ENCODE measurements around the gene WDSUB1. TPM values are rescaled to one million over a fixed set of nuclear protein-coding genes. Genes with fewer than 3 reads are reported as not detected.

The WDSUB1 gene
- total and polyA plus RNA-seq, 2 of the 4 experiments (the other 2 are of a cell fraction), result 4.8 to 5.2 TPM

GRCh38 chr2:159209341-159210306 lies 76.9 kb downstream of the WDSUB1 start (continued):
- no peak for TF ChIP-seq RCOR1 (IDR thresholded peaks at IDR 0.05; ENCODE audit: insufficient replicate concordance, low read length)

GRCh38 chr2:159208438-159208837 lies 78.1 kb downstream of the WDSUB1 start:
- H2BK120ac ChIP-seq (ENCODE audit: low read depth, low read length), result no peak overlapping the region
- H3K4me2 ChIP-seq (ENCODE audit: low read depth, low read length), result no peak overlapping the region
- POLR2A ChIA-PET (ENCODE audit: unreplicated experiment), result no interaction called here
- H3K79me1 ChIP-seq (ENCODE audit: low read depth in 1 of 2, low read length in 2 of 2), result peaks cover 4 to 14% of the 10 kb centered on the region in 2 experiments
- no peak overlapping the region for H3K56ac ChIP-seq (ENCODE audit: extremely low read depth, insufficient read depth, low read length)
- no peak overlapping the region for H3K9ac ChIP-seq (ENCODE audit: low read depth, low read length)
- peaks cover 10% of the 10 kb centered on the region for H3K4me1 ChIP-seq (ENCODE audit: control insufficient read depth, insufficient read depth, low read length)
- H3K36me3 ChIP-seq (ENCODE audit: control insufficient read depth, insufficient read depth, low read length), result peaks cover 12% of the 10 kb centered on the region
- no peak for ATAC-seq (ENCODE audit: low read depth)
- H2AK9ac ChIP-seq (replicated peaks; ENCODE audit: low read depth, low read length, poor library complexity), result no peak overlapping the region
- no peak overlapping the region for H3K4me3 ChIP-seq (ENCODE audit: insufficient read depth, low read depth, low read length)
- H3K14ac ChIP-seq (replicated peaks; ENCODE audit: low read depth, low read length), result no peak overlapping the region
- no TSS peak for BruUV-seq (replicated peaks)
- in situ Hi-C loops (cut with MboI; ENCODE audit: low sequenced_read_pairs), result no loop called here
- no peak overlapping the region for H2AFZ ChIP-seq (replicated peaks; ENCODE audit: low read length, poor library complexity)
- no peak overlapping the region for H3K4ac ChIP-seq (ENCODE audit: low read depth, low read length)
- no peak for DNase-seq
- TF ChIP-seq FOS (IDR thresholded peaks at IDR 0.05; ENCODE audit: low read depth, low read length) (no peak), MAZ (IDR thresholded peaks at IDR 0.05; ENCODE audit: borderline replicate concordance, low read depth, low read length) (no peak), CEBPB (IDR thresholded peaks at IDR 0.05; ENCODE audit: low read depth, low read length) (no peak), BHLHE40 (IDR thresholded peaks at IDR 0.05; ENCODE audit: low read depth, low read length) (no peak), NFE2L2 (IDR thresholded peaks at IDR 0.05; ENCODE audit: low read depth, low read length) (no peak), RAD21 (IDR thresholded peaks at IDR 0.05; ENCODE audit: low read length) (no peak), USF2 (IDR thresholded peaks at IDR 0.05; ENCODE audit: low read depth, low read length) (no peak), MXI1 (IDR thresholded peaks at IDR 0.05; ENCODE audit: borderline replicate concordance, low read depth, low read length) (no peak), CHD1 (IDR thresholded peaks at IDR 0.05; ENCODE audit: low read depth, low read length) (no peak), MAFK (IDR thresholded peaks at IDR 0.05; ENCODE audit: low read depth, low read length) (no peak), SMC3 (IDR thresholded peaks at IDR 0.05; ENCODE audit: low read depth, low read length) (no peak)
- no peak overlapping the region for H2BK15ac ChIP-seq (ENCODE audit: low read depth, low read length)
- H3K9me1 ChIP-seq (ENCODE audit: insufficient read depth, low read length), result peaks cover 21% of the 10 kb centered on the region
- H3K23ac ChIP-seq (ENCODE audit: low read depth, low read length), result no peak overlapping the region
- no peak overlapping the region for H4K91ac ChIP-seq (ENCODE audit: insufficient read depth, low read depth, low read length)
- H3K27me3 ChIP-seq (ENCODE audit: control insufficient read depth, insufficient read depth, low read length), result no peaks in the 10 kb centered on the region
- H3K27ac ChIP-seq (ENCODE audit: insufficient read depth, low read length), result no peak overlapping the region
- H4K8ac ChIP-seq (ENCODE audit: low read depth in 2 of 2, low read length in 2 of 2), result no peak overlapping the region
- no peaks in the 10 kb centered on the region for H3K9me3 ChIP-seq (ENCODE audit: control insufficient read depth, insufficient read depth, low read length)
- intact Hi-C loops (cut with micrococcal nuclease), result loop anchor here (10.0 kb wide), 1 partner anchor 506 kb away; the partner anchor contains the start of gene MARCHF7
- WGBS, 2 experiments (ENCODE audit: extremely low coverage in 2 of 2, insufficient read length in 1 of 2), result 100% methylated on average over 2 of the region's 5 CpGs; no CpG with 5 or more reads in 1 of the 2 experiments
- no peak overlapping the region for H2BK20ac ChIP-seq (ENCODE audit: low read depth, low read length)
- dilution Hi-C loops (cut with HindIII; ENCODE audit: low sequenced_read_pairs, unreplicated experiment), result no loop called here
- H2AK5ac ChIP-seq (ENCODE audit: low read depth, low read length), result no peak overlapping the region
- H4K20me1 ChIP-seq (ENCODE audit: insufficient read depth, low read length), result no peaks in the 10 kb centered on the region
- no peak overlapping the region for H4K5ac ChIP-seq (ENCODE audit: low read depth, low read length)
- H3K18ac ChIP-seq (ENCODE audit: low read depth, low read length), result no peak overlapping the region
- CTCF ChIA-PET, result no interaction called here
- no peak overlapping the region for H2BK5ac ChIP-seq (ENCODE audit: low read depth, low read length, poor library complexity, severe bottlenecking)
